Daoy (cell line): Measurements from ENCODE around the gene DDX4. TPM values are rescaled to one million over a fixed set of nuclear protein-coding genes. Genes with fewer than 3 reads are reported as not detected.
"Not testable (repeated sequence)": the region's sequence is repeated elsewhere in the genome, so short reads cannot be mapped to it uniquely, and the experiment has no call there.

Source experiments
- DNase-seq: peaks from one replicate; pipeline ENCODE4 v3.0.0-alpha.2; 2015; ENCODE audit warnings: low read depth
- total RNA-seq: library from RNA; depleted of rRNA; stranded (reverse); fragments of >200 nt; shearing (Covaris generic); gene quantifications from 2 replicates; pipeline ENCODE4 v1.2.3, GENCODE V29; 2014

The DDX4 gene
- total RNA-seq, 1 experiment from 2014 or later: not detected

- no peak for DNase-seq
These were observed 13.6 kb upstream of the DDX4 start for GRCh38 chr5:55724281-55724680.

GRCh38 chr5:55731848-55732247 lies 6.0 kb upstream of the DDX4 start:
- DNase-seq: no peak

GRCh38 chr5:55732585-55732984 lies 5.3 kb upstream of the DDX4 start:
- DNase-seq: no peak

GRCh38 chr5:55734658-55735057 lies 3.2 kb upstream of the DDX4 start:
- DNase-seq: no peak

- no peak for DNase-seq
These were observed 4.9 kb downstream of the DDX4 start for GRCh38 chr5:55742778-55743177.

GRCh38 chr5:55747778-55748318 lies 10.0 kb downstream of the DDX4 start:
- no peak for DNase-seq

- no peak for DNase-seq
These were observed 11.5 kb downstream of the DDX4 start for GRCh38 chr5:55749387-55749786.

- DNase-seq: no peak
These were observed 12.2 kb downstream of the DDX4 start for GRCh38 chr5:55750063-55750462.

- DNase-seq: no peak
These were observed 12.6 kb downstream of the DDX4 start for GRCh38 chr5:55750499-55750898.

- DNase-seq: no peak
These were observed 20.4 kb downstream of the DDX4 start for GRCh38 chr5:55758231-55758630.

GRCh38 chr5:55758714-55759113 lies 20.9 kb downstream of the DDX4 start:
- DNase-seq: no peak

- not testable (repeated sequence) for DNase-seq
These were observed 23.9 kb downstream of the DDX4 start for GRCh38 chr5:55761721-55762120.

- DNase-seq: no peak
These were observed 26.0 kb downstream of the DDX4 start for GRCh38 chr5:55763746-55764420.

GRCh38 chr5:55768279-55768678 lies 30.4 kb downstream of the DDX4 start:
- no peak for DNase-seq

GRCh38 chr5:55771175-55771655 lies 33.4 kb downstream of the DDX4 start:
- DNase-seq: no peak

GRCh38 chr5:55773057-55773456 lies 35.2 kb downstream of the DDX4 start:
- DNase-seq: no peak

- DNase-seq: no peak
These were observed 39.5 kb downstream of the DDX4 start for GRCh38 chr5:55777332-55777731.

- no peak for DNase-seq
These were observed 63.1 kb downstream of the DDX4 start for GRCh38 chr5:55800924-55801323.

- not testable (repeated sequence) for DNase-seq
These were observed 71.0 kb downstream of the DDX4 start for GRCh38 chr5:55808814-55809213.

- not testable (repeated sequence) for DNase-seq
These were observed 78.1 kb downstream of the DDX4 start for GRCh38 chr5:55815939-55816338.

- DNase-seq: peak; percentile 64
These were observed 78.5 kb downstream of the DDX4 start for GRCh38 chr5:55816342-55816741.

- DNase-seq: no peak
These were observed 79.2 kb downstream of the DDX4 start for GRCh38 chr5:55817030-55817429.

- DNase-seq: no peak
These were observed 82.6 kb downstream of the DDX4 start for GRCh38 chr5:55820488-55820887.
